PC-9 (cell line): ENCODE results near the gene PABPN1L. TPM values are rescaled to one million over a fixed set of nuclear protein-coding genes. Genes with fewer than 3 reads are reported as not detected.
A peak's percentile ranks its signal among the peaks of the same experiment; 100 is the strongest.
"Not testable (repeated sequence)": the region's sequence is repeated elsewhere in the genome, so short reads cannot be mapped to it uniquely, and the experiment has no call there.

Experiments used
- BruUV-seq: library from RNA; stranded (reverse); fragments of 400-500 nt; replicated peaks from 2 replicates; lab custom pipeline; 2021; lab: Mats Ljungman, UMichigan
- CTCF ChIA-PET: fragments of 300-600 bp; sonication (Branson Sonifier 250); formaldehyde crosslinking; loops from one replicate; lab custom pipeline; 2022; ENCODE audit warnings: antibody characterized with exemption; lab: Charles Lee
- POLR2A ChIA-PET: fragments of 300-600 bp; sonication (Branson Sonifier 250); formaldehyde crosslinking; loops from one replicate; lab custom pipeline; 2022; ENCODE audit warnings: antibody characterized with exemption; ENCODE audit not compliant: unreplicated experiment; lab: Charles Lee
- DNase-seq, 2 experiments: peaks; one replicate each; pipeline versions ENCODE4 v3.0.0 to v3.0.0-alpha.2; 2015 to 2022; ENCODE audit warnings: mixed read lengths in 1 of 2
- H2AFZ ChIP-seq: fragments of 200-600 bp; sonication (generic); 2 replicates; pipeline ENCODE4 v1.8.1; 2017; ENCODE audit warnings: antibody characterized with exemption
- H3F3A ChIP-seq: fragments of 200-600 bp; sonication (generic); 2 replicates; pipeline ENCODE4 v1.8.1; 2017; ENCODE audit warnings: antibody characterized with exemption, mild to moderate bottlenecking, low read depth; ENCODE audit not compliant: insufficient read depth
- H3K27ac ChIP-seq: fragments of 200-600 bp; sonication (generic); 2 replicates; pipeline ENCODE4 v1.6.1; 2016; ENCODE audit warnings: mixed run types
- H3K27me3 ChIP-seq: fragments of 200-600 bp; sonication (generic); 2 replicates; pipeline ENCODE4 v1.6.1; 2016; ENCODE audit warnings: low read depth, mixed run types; ENCODE audit not compliant: insufficient read depth
- H3K36me3 ChIP-seq: fragments of 200-600 bp; sonication (generic); 2 replicates; pipeline ENCODE4 v1.6.1; 2016; ENCODE audit warnings: low read depth, mixed run types
- H3K4me1 ChIP-seq: fragments of 200-600 bp; sonication (generic); replicated peaks from 2 replicates; pipeline ENCODE4 v1.6.1; 2016; ENCODE audit warnings: mixed run types; ENCODE audit not compliant: insufficient read depth
- H3K4me2 ChIP-seq: fragments of 200-600 bp; sonication (generic); 2 replicates; pipeline ENCODE4 v1.6.1; 2017; ENCODE audit warnings: mixed run types
- H3K4me3 ChIP-seq: fragments of 200-600 bp; sonication (generic); 2 replicates; pipeline ENCODE4 v1.6.1; 2016; ENCODE audit warnings: mixed run types
- H3K79me2 ChIP-seq: fragments of 200-600 bp; sonication (generic); 2 replicates; pipeline ENCODE4 v1.6.1; 2017; ENCODE audit warnings: low read depth, mixed run types
- H3K9me2 ChIP-seq: fragments of 200-600 bp; sonication (generic); 2 replicates; pipeline ENCODE4 v1.8.1; 2017; ENCODE audit warnings: mild to moderate bottlenecking; ENCODE audit not compliant: insufficient read depth
- H3K9me3 ChIP-seq: fragments of 200-600 bp; sonication (generic); 2 replicates; pipeline ENCODE4 v1.8.1; 2016; ENCODE audit warnings: low read depth; ENCODE audit not compliant: insufficient read depth
- H4K20me1 ChIP-seq: fragments of 200-600 bp; sonication (generic); 2 replicates; pipeline ENCODE4 v1.8.1; 2017; ENCODE audit not compliant: insufficient read depth
- EZH2 ChIP-seq: fragments of 200-600 bp; sonication (generic); IDR thresholded peaks from 2 replicates; pipeline ENCODE4 v1.8.0; 2017; ENCODE audit warnings: antibody characterized with exemption, low read depth
- intact Hi-C: fragments of 100-400 bp; cut with micrococcal nuclease; formaldehyde crosslinking; loops from one replicate; pipeline ENCODE4 v1.10.0; 2022; ENCODE audit not compliant: unreplicated experiment
- total RNA-seq: library from RNA; stranded (reverse); gene quantifications from 2 replicates; pipeline ENCODE4 v1.2.3, GENCODE V29; 2021
- TF ChIP-seq, protein P1 (sequence below): fragments of 200-600 bp; sonication (generic); conservative IDR thresholded peaks from 2 replicates; pipeline ENCODE4 v1.6.1; 2017; ENCODE audit warnings: mixed run types, antibody characterized with exemption, mild to moderate bottlenecking, moderate library complexity

Gene PABPN1L
- total RNA-seq, 1 experiment from 2014 or later: not detected

DNA sequence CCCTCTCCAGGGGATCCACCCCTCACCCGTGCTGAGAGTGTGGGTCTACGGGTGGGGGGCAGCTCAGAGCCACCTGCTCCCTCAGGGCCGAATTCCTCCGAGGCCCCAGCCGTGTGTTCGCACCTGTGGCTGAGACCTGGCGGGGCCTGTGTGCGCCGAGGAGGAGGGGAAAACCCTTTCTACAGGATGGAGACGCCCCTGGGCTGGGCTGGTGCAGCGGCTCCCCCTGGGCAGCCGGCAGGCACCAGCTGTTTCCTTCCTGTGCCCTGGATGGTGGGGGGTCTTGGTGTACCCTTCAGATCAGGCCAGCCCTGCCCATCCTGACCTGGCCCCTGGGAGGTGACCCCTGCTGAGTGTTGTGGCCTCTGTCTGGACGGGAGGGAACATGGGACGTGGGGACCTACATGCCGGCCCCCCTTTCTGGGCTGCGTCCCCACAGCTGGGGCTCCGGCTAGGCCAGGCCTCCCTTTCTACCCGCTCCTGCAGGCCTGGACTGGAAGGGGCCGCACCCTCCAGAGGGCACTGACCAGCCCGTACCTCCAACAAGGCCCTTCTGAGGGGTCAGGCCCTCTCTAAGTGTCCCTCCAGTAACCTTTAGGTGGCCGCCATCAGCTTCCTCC is 28.3 kb upstream of the PABPN1L start:
- Histone ChIP-seq H3K79me2 (no peaks in the 10 kb centered on the region), H3K27me3 (peaks cover 48% of the 10 kb centered on the region), H3K9me2 (no peaks in the 10 kb centered on the region), H3K36me3 (no peaks in the 10 kb centered on the region), H3F3A (no peaks in the 10 kb centered on the region), H3K27ac (no peak overlapping the region), H3K4me2 (no peak overlapping the region), H2AFZ (no peak overlapping the region), H3K4me3 (no peak overlapping the region), H3K9me3 (no peaks in the 10 kb centered on the region), H4K20me1 (no peaks in the 10 kb centered on the region), H3K4me1 (no peaks in the 10 kb centered on the region)
- intact Hi-C loops: no loop called here
- no peak for DNase-seq
- TF ChIP-seq, protein P1, sequence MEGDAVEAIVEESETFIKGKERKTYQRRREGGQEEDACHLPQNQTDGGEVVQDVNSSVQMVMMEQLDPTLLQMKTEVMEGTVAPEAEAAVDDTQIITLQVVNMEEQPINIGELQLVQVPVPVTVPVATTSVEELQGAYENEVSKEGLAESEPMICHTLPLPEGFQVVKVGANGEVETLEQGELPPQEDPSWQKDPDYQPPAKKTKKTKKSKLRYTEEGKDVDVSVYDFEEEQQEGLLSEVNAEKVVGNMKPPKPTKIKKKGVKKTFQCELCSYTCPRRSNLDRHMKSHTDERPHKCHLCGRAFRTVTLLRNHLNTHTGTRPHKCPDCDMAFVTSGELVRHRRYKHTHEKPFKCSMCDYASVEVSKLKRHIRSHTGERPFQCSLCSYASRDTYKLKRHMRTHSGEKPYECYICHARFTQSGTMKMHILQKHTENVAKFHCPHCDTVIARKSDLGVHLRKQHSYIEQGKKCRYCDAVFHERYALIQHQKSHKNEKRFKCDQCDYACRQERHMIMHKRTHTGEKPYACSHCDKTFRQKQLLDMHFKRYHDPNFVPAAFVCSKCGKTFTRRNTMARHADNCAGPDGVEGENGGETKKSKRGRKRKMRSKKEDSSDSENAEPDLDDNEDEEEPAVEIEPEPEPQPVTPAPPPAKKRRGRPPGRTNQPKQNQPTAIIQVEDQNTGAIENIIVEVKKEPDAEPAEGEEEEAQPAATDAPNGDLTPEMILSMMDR: no peak
- TF ChIP-seq EZH2: no peak
- CTCF ChIA-PET: no interaction called here
- POLR2A ChIA-PET: no interaction called here
- BruUV-seq: no TSS peak

DNA sequence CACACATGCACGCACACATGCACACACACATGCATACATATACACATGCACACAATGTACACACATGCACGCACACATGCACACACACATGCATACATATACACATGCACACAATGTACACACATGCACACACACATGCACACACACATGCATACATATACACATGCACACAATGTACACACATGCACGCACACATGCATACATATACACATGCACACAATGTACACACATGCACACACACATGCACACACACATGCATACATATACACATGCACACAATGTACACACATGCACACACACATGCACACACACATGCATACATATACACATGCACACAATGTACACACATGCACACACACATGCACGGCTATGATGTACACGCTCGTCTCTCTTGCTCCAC is 27.8 kb upstream of the PABPN1L start:
- CTCF ChIA-PET, H3K9me2 ChIP-seq, intact Hi-C loops, H3K27ac ChIP-seq, H4K20me1 ChIP-seq, H3K4me1 ChIP-seq, H3K4me2 ChIP-seq, H3K4me3 ChIP-seq, DNase-seq, H3K36me3 ChIP-seq, POLR2A ChIA-PET, H3K9me3 ChIP-seq, BruUV-seq, H2AFZ ChIP-seq, H3K79me2 ChIP-seq, H3F3A ChIP-seq: not testable (repeated sequence)
- peaks cover 42% of the 10 kb centered on the region for H3K27me3 ChIP-seq

- Histone ChIP-seq H3K79me2 (no peaks in the 10 kb centered on the region), H3F3A (no peaks in the 10 kb centered on the region), H3K9me3 (no peaks in the 10 kb centered on the region), H3K4me1 (no peaks in the 10 kb centered on the region), H3K36me3 (no peaks in the 10 kb centered on the region), H2AFZ (no peak overlapping the region), H3K4me2 (no peak overlapping the region), H3K27me3 (peaks cover 33% of the 10 kb centered on the region), H3K4me3 (no peak overlapping the region), H4K20me1 (no peaks in the 10 kb centered on the region), H3K9me2 (no peaks in the 10 kb centered on the region), H3K27ac (no peak overlapping the region)
- POLR2A ChIA-PET: no interaction called here
- peak in 1 of 2 experiments; percentile 26 for DNase-seq
- CTCF ChIA-PET: no interaction called here
- intact Hi-C loops: no loop called here
- BruUV-seq: no TSS peak
- TF ChIP-seq, protein P1: no peak
- no peak for TF ChIP-seq EZH2
These were observed 26.9 kb upstream of the PABPN1L start for GRCh38 chr16:88893127-88893968.
